ENCODE data around the gene LSM4.

- TF ChIP-seq, protein P1, sequence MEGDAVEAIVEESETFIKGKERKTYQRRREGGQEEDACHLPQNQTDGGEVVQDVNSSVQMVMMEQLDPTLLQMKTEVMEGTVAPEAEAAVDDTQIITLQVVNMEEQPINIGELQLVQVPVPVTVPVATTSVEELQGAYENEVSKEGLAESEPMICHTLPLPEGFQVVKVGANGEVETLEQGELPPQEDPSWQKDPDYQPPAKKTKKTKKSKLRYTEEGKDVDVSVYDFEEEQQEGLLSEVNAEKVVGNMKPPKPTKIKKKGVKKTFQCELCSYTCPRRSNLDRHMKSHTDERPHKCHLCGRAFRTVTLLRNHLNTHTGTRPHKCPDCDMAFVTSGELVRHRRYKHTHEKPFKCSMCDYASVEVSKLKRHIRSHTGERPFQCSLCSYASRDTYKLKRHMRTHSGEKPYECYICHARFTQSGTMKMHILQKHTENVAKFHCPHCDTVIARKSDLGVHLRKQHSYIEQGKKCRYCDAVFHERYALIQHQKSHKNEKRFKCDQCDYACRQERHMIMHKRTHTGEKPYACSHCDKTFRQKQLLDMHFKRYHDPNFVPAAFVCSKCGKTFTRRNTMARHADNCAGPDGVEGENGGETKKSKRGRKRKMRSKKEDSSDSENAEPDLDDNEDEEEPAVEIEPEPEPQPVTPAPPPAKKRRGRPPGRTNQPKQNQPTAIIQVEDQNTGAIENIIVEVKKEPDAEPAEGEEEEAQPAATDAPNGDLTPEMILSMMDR (IDR thresholded peaks at IDR 0.05): peak in 1 of 5 experiments; percentile 29
- peak in 1 of 2 donors; percentile 62 for TF ChIP-seq POLR2A (IDR thresholded peaks at IDR 0.05)
Observed at GRCh38 chr19:18340190-18340989, 17.5 kb upstream of the LSM4 start, which contains the start of gene PGPEP1.
